Naive thymus-derived CD4-positive, alpha-beta T cell (primary cell): ENCODE data around the gene CNOT11. TPM values are rescaled to one million over a fixed set of nuclear protein-coding genes. Genes with fewer than 3 reads are reported as not detected.

Source experiments
- ATAC-seq: fragments of 150-1000 bp; cut with Tn5 transposase; 2 replicates; pipeline ENCODE4 v1.10.0; 2021; ENCODE audit warnings: mild to moderate bottlenecking, moderate library complexity
- CTCF ChIA-PET: fragments of 350-600 bp; sonication (Branson Sonifier 250); formaldehyde crosslinking; loops from one replicate; lab custom pipeline; 2021; ENCODE audit warnings: antibody characterized with exemption; lab: Charles Lee
- POLR2A ChIA-PET: fragments of 350-600 bp; sonication (Branson Sonifier 250); formaldehyde crosslinking; loops from one replicate; lab custom pipeline; 2021; ENCODE audit warnings: antibody characterized with exemption, inconsistent platforms; lab: Charles Lee
- DNase-seq, 9 donors: peaks; one replicate each; pipeline versions ENCODE4 v3.0.0 to v3.0.0-alpha.2; 2020 to 2022; ENCODE audit warnings: mixed read lengths in 1 of 9
- H3K27ac ChIP-seq: one replicate; pipeline ENCODE4 v1.7.0; 2013; ENCODE audit warnings: mild to moderate bottlenecking, low read depth, low read length, moderate library complexity
- H3K27me3 ChIP-seq, 2 donors: one replicate each; pipeline ENCODE4 v1.7.0; 2013; ENCODE audit warnings: low read length in 2 of 2, mild to moderate bottlenecking in 2 of 2, moderate library complexity in 2 of 2; ENCODE audit not compliant: control insufficient read depth in 2 of 2, insufficient read depth in 2 of 2
- H3K36me3 ChIP-seq, 3 experiments: 1 replicate in 2 of 3; 2 replicates in 1 of 3; pipeline ENCODE4 v1.7.0; 2013; ENCODE audit warnings: low read length in 3 of 3, mild to moderate bottlenecking in 3 of 3, moderate library complexity in 1 of 3; ENCODE audit not compliant: insufficient read depth in 3 of 3, control insufficient read depth in 2 of 3
- H3K4me1 ChIP-seq, 2 donors: one replicate each; pipeline ENCODE4 v1.7.0; 2013; ENCODE audit warnings: low read length in 2 of 2, mild to moderate bottlenecking in 2 of 2, moderate library complexity in 1 of 2; ENCODE audit not compliant: control insufficient read depth in 2 of 2, insufficient read depth in 2 of 2
- H3K4me3 ChIP-seq: 2 replicates; pipeline ENCODE4 v1.7.0; 2013; ENCODE audit warnings: mild to moderate bottlenecking, low read length
- H3K9me3 ChIP-seq, 3 experiments: 1 replicate in 2 of 3; 2 replicates in 1 of 3; pipeline ENCODE4 v1.7.0; 2013; ENCODE audit warnings: low read length in 3 of 3; ENCODE audit not compliant: control insufficient read depth in 2 of 3
- H3K27ac Mint-ChIP-seq, 9 donors: one replicate each; pipeline ENCODE4 v1.8.0; 2020 to 2022; ENCODE audit warnings: mixed read lengths in 9 of 9, mild to moderate bottlenecking in 8 of 9, moderate library complexity in 5 of 9, inconsistent platforms in 2 of 9
- H3K27me3 Mint-ChIP-seq, 5 donors: one replicate each; pipeline ENCODE4 v1.8.0; 2021 to 2022; ENCODE audit warnings: mixed read lengths in 5 of 5, mild to moderate bottlenecking in 1 of 5
- H3K36me3 Mint-ChIP-seq, 5 donors: one replicate each; pipeline ENCODE4 v1.8.0; 2020 to 2022; ENCODE audit warnings: mixed read lengths in 5 of 5, mild to moderate bottlenecking in 3 of 5, inconsistent platforms in 1 of 5
- H3K4me1 Mint-ChIP-seq, 7 donors: one replicate each; pipeline ENCODE4 v1.8.0; 2020 to 2022; ENCODE audit warnings: mixed read lengths in 7 of 7, mild to moderate bottlenecking in 3 of 7, inconsistent platforms in 1 of 7
- H3K4me3 Mint-ChIP-seq, 10 donors: one replicate each; pipeline ENCODE4 v1.8.0; 2020 to 2022; ENCODE audit warnings: mild to moderate bottlenecking in 10 of 10, mixed read lengths in 10 of 10, moderate library complexity in 6 of 10, inconsistent platforms in 2 of 10
- H3K9me3 Mint-ChIP-seq, 11 donors: one replicate each; pipeline ENCODE4 v1.8.0; 2020 to 2022; ENCODE audit warnings: mixed read lengths in 11 of 11, mild to moderate bottlenecking in 4 of 11, inconsistent platforms in 1 of 11, moderate library complexity in 1 of 11
- intact Hi-C, 2 donors: fragments of 100-400 bp; cut with micrococcal nuclease; formaldehyde crosslinking; loops; one replicate each; pipeline ENCODE4 v1.15.1; 2023
- polyA plus RNA-seq, 2 donors: library from polyadenylated mRNA; unstranded; fragments of 300-500 nt; fragmentation: Illumina TruSeq; gene quantifications; one replicate each; pipeline ENCODE4 v1.2.3, GENCODE V29; 2021
- total RNA-seq, 6 experiments: library from RNA in 5 of 6; stranded (reverse) in 5 of 6; gene quantifications; 1 replicate in 5 of 6; 2 replicates in 1 of 6; pipeline ENCODE4 v1.2.3 and lab custom pipeline; 2021 to 2026

The CNOT11 gene
- total and polyA plus RNA-seq, 7 experiments from 2014 or later: 49.0 to 65.7 (median 60.4) TPM

DNA sequence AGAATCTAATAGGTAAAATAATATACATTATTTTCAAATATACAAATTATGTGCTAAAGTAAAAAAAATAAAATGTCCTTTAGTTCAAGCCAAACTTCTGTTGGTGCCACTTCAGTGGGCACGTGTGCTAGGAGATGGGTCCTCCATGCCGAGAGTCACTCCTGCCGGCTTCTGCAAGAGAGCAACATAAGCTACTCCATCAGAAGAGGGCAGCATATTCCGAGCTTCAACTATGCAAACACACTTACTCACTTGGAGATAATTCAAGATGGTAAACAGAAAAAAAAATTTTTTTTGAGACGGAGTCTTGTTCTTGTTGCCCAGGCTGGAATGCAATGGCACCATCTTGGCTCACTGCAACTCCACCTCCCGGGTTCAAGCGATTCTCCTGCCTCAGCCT is 24.4 kb downstream of the CNOT11 start:
- H3K36me3 ChIP-seq: peaks cover 13 to 68% (median 22%) of the 10 kb centered on the region in 3 experiments
- H3K27ac Mint-ChIP-seq: peak overlapping the region in 1 of 9 donors; percentile 5

DNA sequence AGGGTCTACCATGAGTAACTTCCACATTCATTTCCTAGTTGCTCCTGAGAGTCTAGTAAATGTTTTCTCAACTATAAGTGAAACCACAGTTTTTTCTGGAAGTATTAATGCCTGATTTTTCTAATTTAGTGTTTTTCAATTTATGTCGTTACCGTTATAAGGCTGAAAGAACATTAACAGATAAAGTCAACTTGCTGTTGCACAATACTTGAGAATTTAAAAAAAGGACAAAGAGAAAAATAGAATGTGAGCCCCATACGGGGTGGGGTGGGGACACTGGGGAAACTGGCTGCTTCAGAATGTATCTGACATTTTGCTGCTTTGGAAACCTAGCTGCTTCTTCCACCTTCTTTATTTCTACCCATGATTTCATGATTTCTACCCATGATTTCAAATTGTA is 26.2 kb downstream of the CNOT11 start:
- intact Hi-C loops: loop anchor here in 1 of 2 donors (10.0 kb wide), 1 partner anchor 106 kb away; the partner anchor contains the start of gene CREG2
- H3K9me3 Mint-ChIP-seq: no peaks in the 10 kb centered on the region
- peaks cover 18 to 57% (median 45%) of the 10 kb centered on the region in 5 donors for H3K36me3 Mint-ChIP-seq
- H3K4me1 Mint-ChIP-seq: peaks cover 13 to 40% (median 29%) of the 10 kb centered on the region in 7 donors
- H3K27ac ChIP-seq: no peak overlapping the region
- H3K4me1 ChIP-seq: no peaks in the 10 kb centered on the region
- no peaks in the 10 kb centered on the region for H3K27me3 ChIP-seq
- peaks cover 16 to 69% (median 32%) of the 10 kb centered on the region in 3 experiments for H3K36me3 ChIP-seq
- H3K27ac Mint-ChIP-seq: peak overlapping the region in 8 of 9 donors; percentile 3 to 85 (median 66)
- ChIA-PET POLR2A (no interaction called here), CTCF (no interaction called here)
- no peaks in the 10 kb centered on the region for H3K9me3 ChIP-seq
- no peak for DNase-seq
- no peak overlapping the region for H3K4me3 ChIP-seq
- H3K4me3 Mint-ChIP-seq: no peak overlapping the region
- H3K27me3 Mint-ChIP-seq: no peaks in the 10 kb centered on the region
- ATAC-seq: no peak

More for the DNA sequence above, 24.4 kb downstream of the CNOT11 start:
- Histone ChIP-seq H3K27ac (no peak overlapping the region), H3K4me1 (peaks cover 0 to 3% of the 10 kb centered on the region in 2 donors), H3K9me3 (no peaks in the 10 kb centered on the region), H3K4me3 (no peak overlapping the region), H3K27me3 (no peaks in the 10 kb centered on the region)
- ATAC-seq (no peak), DNase-seq (no peak)
- H3K4me3 Mint-ChIP-seq: no peak overlapping the region
- peaks cover 6 to 41% (median 37%) of the 10 kb centered on the region in 7 donors for H3K4me1 Mint-ChIP-seq
- CTCF ChIA-PET: no interaction called here
- no peaks in the 10 kb centered on the region for H3K9me3 Mint-ChIP-seq
- H3K36me3 Mint-ChIP-seq: peaks cover 9 to 46% (median 36%) of the 10 kb centered on the region in 5 donors
- intact Hi-C loops: loop anchor here in 1 of 2 donors (10.0 kb wide), 1 partner anchor 108 kb away; the partner anchor contains the start of gene CREG2
- H3K27me3 Mint-ChIP-seq: no peaks in the 10 kb centered on the region
- POLR2A ChIA-PET: interaction anchor here (1.7 kb wide), 1 partner anchor 23 kb away, joined by 7 read pairs; no protein-coding TSS in a partner anchor

DNA sequence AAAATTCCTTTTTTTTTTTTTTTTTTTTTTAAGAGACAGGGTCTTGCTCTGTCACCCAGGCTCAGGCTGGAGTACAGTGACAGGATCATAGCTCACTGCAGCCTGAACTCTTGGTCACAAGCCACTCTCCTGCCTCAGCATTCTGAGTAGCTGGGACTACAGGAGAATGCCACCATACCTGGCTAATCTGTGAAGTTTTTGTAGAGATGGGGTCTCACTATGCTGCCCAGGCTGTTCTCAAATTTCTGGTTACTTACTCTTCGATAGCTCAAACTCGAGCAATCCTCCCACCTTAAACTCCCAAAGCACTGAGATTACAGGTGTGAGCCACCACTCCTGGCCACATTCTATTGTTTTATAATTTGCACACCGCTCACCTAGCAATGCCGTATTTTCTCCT is 28.8 kb downstream of the CNOT11 start:
- peaks cover 21 to 71% (median 48%) of the 10 kb centered on the region in 5 donors for H3K36me3 Mint-ChIP-seq
- H3K27ac Mint-ChIP-seq: peak overlapping the region in 6 of 9 donors; percentile 53 to 89 (median 75)
- H3K9me3 Mint-ChIP-seq: no peaks in the 10 kb centered on the region
- Histone ChIP-seq H3K27ac (no peak overlapping the region), H3K4me1 (no peaks in the 10 kb centered on the region), H3K36me3 (peaks cover 17 to 81% (median 40%) of the 10 kb centered on the region in 3 experiments), H3K27me3 (no peaks in the 10 kb centered on the region), H3K9me3 (no peaks in the 10 kb centered on the region), H3K4me3 (no peak overlapping the region)
- intact Hi-C loops: loop anchor here in 1 of 2 donors (5.0 kb wide), 1 partner anchor 106 kb away; the partner anchor contains the start of gene CREG2
- ChIA-PET CTCF (interaction anchor here (0.7 to 1.5 kb wide), 7 partner anchors 9 to 299 kb away, joined by 3 to 6 read pairs (median 3); no protein-coding TSS in a partner anchor), POLR2A (interaction anchor here (0.6 to 1.1 kb wide), 3 partner anchors 24 to 388 kb away, joined by 3 read pairs; no protein-coding TSS in a partner anchor)
- H3K27me3 Mint-ChIP-seq: no peaks in the 10 kb centered on the region
- ATAC-seq: no peak
- H3K4me3 Mint-ChIP-seq: peak overlapping the region in 1 of 10 donors; percentile 53
- H3K4me1 Mint-ChIP-seq: peaks cover 12 to 47% (median 36%) of the 10 kb centered on the region in 7 donors
- DNase-seq: no peak

DNA sequence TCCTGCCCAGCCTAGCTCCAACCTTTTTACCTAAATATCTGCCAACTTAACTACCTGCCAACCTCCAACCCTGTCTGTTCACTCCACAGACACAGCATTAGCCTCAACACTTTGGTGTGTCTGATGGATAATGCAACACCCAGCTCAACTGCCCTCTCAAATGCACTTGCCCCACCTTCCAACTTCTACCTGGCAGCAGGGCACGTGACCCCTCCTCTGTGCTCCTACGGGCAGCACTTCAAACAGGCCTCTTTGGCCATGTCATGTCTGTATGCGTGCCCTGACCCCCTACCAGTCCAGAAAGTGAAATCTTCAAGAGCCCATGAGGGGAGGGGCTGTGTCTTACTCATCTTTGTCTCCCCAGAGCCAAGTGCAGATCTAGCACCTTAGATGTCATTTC is 30.3 kb downstream of the CNOT11 start:
- H3K27ac Mint-ChIP-seq: peak overlapping the region; percentile 19 to 91 (median 78)
- H3K4me1 ChIP-seq: no peaks in the 10 kb centered on the region
- H3K9me3 Mint-ChIP-seq: no peaks in the 10 kb centered on the region
- H3K4me3 ChIP-seq: no peak overlapping the region
- ChIA-PET CTCF (no interaction called here), POLR2A (interaction anchor here (0.9 to 1.6 kb wide), 3 partner anchors 26 to 45 kb away, joined by 3 to 6 read pairs (median 4); partner anchors contain the start of gene RNF149)
- peaks cover 18 to 83% (median 49%) of the 10 kb centered on the region in 3 experiments for H3K36me3 ChIP-seq
- H3K27me3 Mint-ChIP-seq: no peaks in the 10 kb centered on the region
- no peak overlapping the region for H3K27ac ChIP-seq
- intact Hi-C loops: loop anchor here in 1 of 2 donors (5.0 kb wide), 1 partner anchor 104 kb away; the partner anchor contains the start of gene CREG2
- peaks cover 21 to 73% (median 50%) of the 10 kb centered on the region in 5 donors for H3K36me3 Mint-ChIP-seq
- H3K27me3 ChIP-seq: no peaks in the 10 kb centered on the region
- ATAC-seq (no peak), DNase-seq (no peak)
- H3K4me1 Mint-ChIP-seq: peaks cover 12 to 56% (median 42%) of the 10 kb centered on the region in 7 donors
- no peak overlapping the region for H3K4me3 Mint-ChIP-seq
- H3K9me3 ChIP-seq: no peaks in the 10 kb centered on the region

DNA sequence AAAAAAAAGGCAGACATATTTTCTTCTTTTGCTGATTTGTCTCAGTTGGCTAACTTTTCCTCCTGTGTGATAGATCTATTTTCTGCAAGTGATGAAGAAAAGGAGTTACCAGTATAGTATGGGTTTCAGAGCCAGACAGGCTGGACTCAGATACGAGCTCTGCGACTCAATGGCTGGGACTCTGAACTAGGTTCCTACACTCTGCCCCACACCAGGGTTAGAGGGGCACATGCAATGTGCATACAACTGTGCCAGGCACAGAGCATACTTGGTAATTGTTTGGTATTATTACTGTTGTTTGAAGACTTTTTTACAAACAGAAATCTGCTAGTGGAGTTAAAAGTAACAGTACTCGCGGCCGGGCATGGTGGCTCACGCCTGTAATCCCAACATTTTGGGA is 34.0 kb downstream of the CNOT11 start:
- H3K36me3 ChIP-seq: peaks cover 12 to 61% (median 34%) of the 10 kb centered on the region in 3 experiments
- Mint-ChIP-seq H3K36me3 (peaks cover 19 to 56% (median 36%) of the 10 kb centered on the region in 5 donors), H3K9me3 (no peaks in the 10 kb centered on the region), H3K27ac (peak overlapping the region in 5 of 9 donors; percentile 59 to 68 (median 60)), H3K4me1 (peaks cover 12 to 52% (median 42%) of the 10 kb centered on the region in 7 donors), H3K27me3 (no peaks in the 10 kb centered on the region), H3K4me3 (no peak overlapping the region)
- ATAC-seq (no peak), DNase-seq (no peak)
- no peaks in the 10 kb centered on the region for H3K9me3 ChIP-seq
- intact Hi-C loops: no loop called here
- H3K27me3 ChIP-seq: no peaks in the 10 kb centered on the region
- CTCF ChIA-PET: no interaction called here
- POLR2A ChIA-PET: interaction anchor here (0.7 to 1.0 kb wide), 4 partner anchors 19 to 1163 kb away, joined by 3 to 8 read pairs (median 5); partner anchors contain the start of gene RNF149
- H3K27ac ChIP-seq: no peak overlapping the region
- no peak overlapping the region for H3K4me3 ChIP-seq
- peaks cover 0 to 5% of the 10 kb centered on the region in 2 donors for H3K4me1 ChIP-seq

DNA sequence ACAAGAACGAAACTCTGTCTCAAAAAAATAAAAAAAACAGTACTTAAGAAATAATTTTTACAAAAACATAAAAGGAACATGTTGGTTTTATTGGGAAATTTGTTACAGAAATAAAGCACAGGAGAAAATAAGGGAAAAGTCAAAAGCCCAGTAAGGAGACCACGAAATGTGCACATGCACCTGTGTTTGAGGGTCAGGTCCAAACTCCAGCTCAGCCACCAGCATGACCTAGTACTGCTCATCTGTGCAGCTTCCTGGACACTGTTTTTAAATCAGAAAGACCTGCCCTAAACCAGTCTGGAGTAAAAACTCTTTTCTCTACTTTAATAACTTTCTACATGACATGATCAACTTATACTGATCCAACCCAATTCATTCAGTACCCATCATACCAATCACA is 34.6 kb downstream of the CNOT11 start:
- intact Hi-C loops: no loop called here
- Mint-ChIP-seq H3K4me1 (peaks cover 10 to 48% (median 36%) of the 10 kb centered on the region in 7 donors), H3K36me3 (peaks cover 14 to 56% (median 30%) of the 10 kb centered on the region in 5 donors), H3K9me3 (no peaks in the 10 kb centered on the region), H3K27ac (peak overlapping the region in 6 of 9 donors; percentile 51 to 75 (median 60)), H3K4me3 (no peak overlapping the region), H3K27me3 (no peaks in the 10 kb centered on the region)
- Histone ChIP-seq H3K4me1 (peaks cover 0 to 5% of the 10 kb centered on the region in 2 donors), H3K27ac (no peak overlapping the region), H3K27me3 (no peaks in the 10 kb centered on the region), H3K9me3 (no peaks in the 10 kb centered on the region), H3K36me3 (peaks cover 12 to 61% (median 28%) of the 10 kb centered on the region in 3 experiments), H3K4me3 (no peak overlapping the region)
- POLR2A ChIA-PET: interaction anchor here (0.6 to 0.8 kb wide), 4 partner anchors 15 to 41 kb away, joined by 3 to 4 read pairs (median 3); no protein-coding TSS in a partner anchor
- ATAC-seq: no peak
- DNase-seq: no peak
- CTCF ChIA-PET: no interaction called here
